ENCODE data around the gene AQP6. TPM values are rescaled to one million over a fixed set of nuclear protein-coding genes. Genes with fewer than 3 reads are reported as not detected.

The AQP6 gene
- total RNA-seq, 2 donors from 2014 or later = 0.40 TPM; not detected in 1

GRCh38 chr12:49955899-49956662, 16.7 kb upstream of the AQP6 start:
- Histone ChIP-seq H3K27me3 (replicated peaks; ENCODE audit: insufficient read depth) (no peaks in the 10 kb centered on the region), H3K27ac (no peak overlapping the region), H3K36me3 (no peaks in the 10 kb centered on the region), H3K9me3 (no peaks in the 10 kb centered on the region), H3K4me1 (replicated peaks) (peaks cover 3% of the 10 kb centered on the region), H3K4me3 (no peak overlapping the region)
- no peak for DNase-seq (ENCODE audit: low spot score)
- TF ChIP-seq POLR2A (IDR thresholded peaks at IDR 0.05) (no peak), CTCF (IDR thresholded peaks at IDR 0.05) (no peak), POLR2AphosphoS5 (IDR thresholded peaks at IDR 0.05) (no peak)
- intact Hi-C loops (cut with DNase I) = no loop called here
- WGBS = 75% methylated on average over 13 of the region's 13 CpGs

GRCh38 chr12:49956663-49957569, 15.8 kb upstream of the AQP6 start:
- intact Hi-C loops (cut with DNase I) = no loop called here
- no peak overlapping the region for H3K27ac ChIP-seq
- peaks cover 3% of the 10 kb centered on the region for H3K4me1 ChIP-seq (replicated peaks)
- 92% methylated on average over 6 of the region's 6 CpGs for WGBS
- no peaks in the 10 kb centered on the region for H3K27me3 ChIP-seq (replicated peaks; ENCODE audit: insufficient read depth)
- no peak overlapping the region for H3K4me3 ChIP-seq
- TF ChIP-seq POLR2AphosphoS5 (IDR thresholded peaks at IDR 0.05) = no peak
- no peak for TF ChIP-seq CTCF (IDR thresholded peaks at IDR 0.05)
- TF ChIP-seq POLR2A (IDR thresholded peaks at IDR 0.05) = no peak
- H3K36me3 ChIP-seq = no peaks in the 10 kb centered on the region
- no peaks in the 10 kb centered on the region for H3K9me3 ChIP-seq
- no peak for DNase-seq (ENCODE audit: low spot score)

- H3K4me1 ChIP-seq (replicated peaks) = peaks cover 3% of the 10 kb centered on the region
- no peaks in the 10 kb centered on the region for H3K27me3 ChIP-seq (replicated peaks; ENCODE audit: insufficient read depth)
- no peak overlapping the region for H3K27ac ChIP-seq
- no peaks in the 10 kb centered on the region for H3K9me3 ChIP-seq
- no peaks in the 10 kb centered on the region for H3K36me3 ChIP-seq
- intact Hi-C loops (cut with DNase I) = no loop called here
- DNase-seq (ENCODE audit: low spot score) = no peak
- H3K4me3 ChIP-seq = no peak overlapping the region
- TF ChIP-seq POLR2AphosphoS5 (IDR thresholded peaks at IDR 0.05) (no peak), CTCF (IDR thresholded peaks at IDR 0.05) (no peak), POLR2A (IDR thresholded peaks at IDR 0.05) (no peak)
Measured at GRCh38 chr12:49957570-49957967, 15.2 kb upstream of the AQP6 start.

- Histone ChIP-seq H3K27ac (no peak overlapping the region), H3K27me3 (replicated peaks; ENCODE audit: insufficient read depth) (no peaks in the 10 kb centered on the region), H3K9me3 (no peaks in the 10 kb centered on the region), H3K4me1 (replicated peaks) (peaks cover 3% of the 10 kb centered on the region), H3K4me3 (no peak overlapping the region), H3K36me3 (no peaks in the 10 kb centered on the region)
- 42% methylated on average over 11 of the region's 11 CpGs for WGBS
- intact Hi-C loops (cut with DNase I) = no loop called here
- TF ChIP-seq POLR2AphosphoS5 (IDR thresholded peaks at IDR 0.05) (peak; percentile 12), CTCF (IDR thresholded peaks at IDR 0.05) (no peak)
- DNase-seq (ENCODE audit: low spot score) = peak; percentile 57
Measured at GRCh38 chr12:49959685-49960473, 12.9 kb upstream of the AQP6 start.
